K562 (cell line): ENCODE results near the gene ZBTB38. TPM values are rescaled to one million over a fixed set of nuclear protein-coding genes. Genes with fewer than 3 reads are reported as not detected.

ENCODE experiments used
- ATAC-seq: fragments of 200-7000 bp; cut with Tn5 transposase; 3 replicates; pipeline ENCODE4 v1.9.1; 2020; ENCODE audit warnings: moderate library complexity
- BruUV-seq: library from RNA; stranded (reverse); fragments of 400-500 nt; replicated peaks from 2 replicates; lab custom pipeline; 2021; lab: Mats Ljungman, UMichigan
- CTCF ChIA-PET: fragments of 300-600 bp; formaldehyde crosslinking; extraction: SDS; loops from one replicate; lab custom pipeline; 2021; ENCODE audit warnings: low intra/inter-chr PET ratio; lab: Yijun Ruan, JAX
- POLR2A ChIA-PET: fragments of 300-600, 350-650 bp; sonication (Branson Sonifier 250); formaldehyde crosslinking; extraction: SDS; loops from one replicate; lab custom pipeline; 2021; ENCODE audit warnings: antibody characterized with exemption, inconsistent platforms; lab: Yijun Ruan, JAX
- DNase-seq, 4 experiments: peaks; one replicate each; pipeline versions ENCODE4 v3.0.0 to v3.0.0-alpha.2; 2011 to 2018; ENCODE audit warnings: low spot score in 3 of 4, mixed read lengths in 3 of 4; ENCODE audit errors: extremely low read depth in 1 of 4
- FAIRE-seq: peaks from 2 replicates; lab custom pipeline; 2011; peaks lifted over from hg19 to GRCh38; lab: Jason Lieb, UNC
- H2AFZ ChIP-seq: 2 replicates; pipeline ENCODE4 v1.6.0; 2011; ENCODE audit warnings: low read depth, low read length, control low read depth, inconsistent platforms
- H3K27ac ChIP-seq: fragments of 200-600 bp; 3 replicates; pipeline ENCODE4 v1.8.0; 2011; ENCODE audit warnings: low read depth, mild to moderate bottlenecking, control low read depth, inconsistent platforms, low read length, moderate library complexity, mixed read lengths; ENCODE audit errors: extremely low read depth
- H3K27me3 ChIP-seq, 2 experiments: fragments of 300-600 bp in 1 of 2; 2 replicates in 1 of 2; 3 replicates in 1 of 2; pipeline versions ENCODE4 v1.6.0 to v1.8.0; 2011; ENCODE audit warnings: inconsistent platforms in 2 of 2, low read length in 2 of 2, mild to moderate bottlenecking in 1 of 2, mixed read lengths in 1 of 2, moderate library complexity in 1 of 2; ENCODE audit not compliant: control insufficient read depth in 2 of 2, insufficient read depth in 2 of 2
- H3K36me3 ChIP-seq: fragments of 300-600 bp; 3 replicates; pipeline ENCODE4 v1.8.0; 2011; ENCODE audit warnings: mild to moderate bottlenecking, low read length, inconsistent platforms; ENCODE audit not compliant: control insufficient read depth, insufficient read depth
- H3K4me1 ChIP-seq, 2 experiments: fragments of 200-600 bp in 1 of 2; replicated peaks in 1 of 2; 2 replicates in 1 of 2; 3 replicates in 1 of 2; pipeline versions ENCODE4 v1.5.1 to v1.8.0; 2011; ENCODE audit warnings: inconsistent platforms in 2 of 2, low read length in 2 of 2, mild to moderate bottlenecking in 1 of 2, mixed read lengths in 1 of 2, moderate library complexity in 1 of 2; ENCODE audit not compliant: control insufficient read depth in 2 of 2, insufficient read depth in 2 of 2
- H3K4me2 ChIP-seq: 2 replicates; pipeline ENCODE4 v1.6.1; 2011; ENCODE audit warnings: low read length, control low read depth, inconsistent platforms, mixed read lengths; ENCODE audit not compliant: insufficient read depth
- H3K4me3 ChIP-seq: fragments of 200-600 bp; sonication (generic), shearing (Covaris generic); 2 replicates; pipeline ENCODE4 v1.5.1; 2016; ENCODE audit warnings: control low read depth, inconsistent platforms
- H3K79me2 ChIP-seq: fragments of 200-600 bp; 3 replicates; pipeline ENCODE4 v1.8.0; 2011; ENCODE audit warnings: low read length, inconsistent platforms; ENCODE audit not compliant: control insufficient read depth, insufficient read depth
- H3K9ac ChIP-seq, 2 experiments: 2 replicates each; pipeline versions ENCODE4 v1.6.0 to v1.6.1; 2011; ENCODE audit warnings: low read depth in 2 of 2, low read length in 2 of 2, control low read depth in 1 of 2, inconsistent platforms in 1 of 2, mild to moderate bottlenecking in 1 of 2, mixed read lengths in 1 of 2; ENCODE audit not compliant: insufficient read depth in 1 of 2
- H3K9me1 ChIP-seq: one replicate; pipeline ENCODE4 v1.6.0; 2011; ENCODE audit warnings: inconsistent platforms, mild to moderate bottlenecking, low read length, moderate library complexity; ENCODE audit not compliant: control insufficient read depth, insufficient read depth
- H3K9me3 ChIP-seq: replicated peaks from 2 replicates; pipeline ENCODE4 v1.5.1; 2011; ENCODE audit warnings: low read depth, low read length, inconsistent platforms; ENCODE audit not compliant: control insufficient read depth, insufficient read depth
- H4K20me1 ChIP-seq: replicated peaks from 2 replicates; pipeline ENCODE4 v1.6.1; 2011; ENCODE audit warnings: low read length, inconsistent platforms, mixed read lengths; ENCODE audit not compliant: control insufficient read depth, insufficient read depth
- CBX5 ChIP-seq: IDR thresholded peaks from 2 replicates; pipeline ENCODE4 v1.6.1; 2014; ENCODE audit warnings: low read depth, borderline replicate concordance
- MNT ChIP-seq, 2 experiments: fragments of 450-650 bp; conservative IDR thresholded peaks; 2 replicates each; pipeline ENCODE4 v1.6.1; 2017; ENCODE audit warnings: mild to moderate bottlenecking in 2 of 2, moderate library complexity in 2 of 2
- NFATC3 ChIP-seq: fragments of 450-650 bp; IDR thresholded peaks from 2 replicates; pipeline ENCODE4 v1.6.1; 2017; ENCODE audit warnings: mild to moderate bottlenecking
- SMAD3 ChIP-seq: fragments of 450-650 bp; formaldehyde crosslinking; conservative IDR thresholded peaks from 2 replicates; pipeline ENCODE4 v1.4.0; 2020; ENCODE audit warnings: mild to moderate bottlenecking
- SNRNP70 ChIP-seq: fragments of 200-400 bp; formaldehyde crosslinking; optimal IDR thresholded peaks from 2 replicates; pipeline ENCODE3; 2017; ENCODE audit warnings: low read depth, low read length
- ZNF239 ChIP-seq: fragments of 250-450 bp; sonication (Bioruptor Pico); IDR thresholded peaks from 2 replicates; pipeline ENCODE4 v1.4.0; 2020; ENCODE audit warnings: mild to moderate bottlenecking
- ZNF280B ChIP-seq: fragments of 250-450 bp; sonication (Bioruptor Pico); IDR thresholded peaks from 2 replicates; pipeline ENCODE4 v1.5.1; 2021; ENCODE audit warnings: mild to moderate bottlenecking
- ZNF316 ChIP-seq: fragments of 450-650 bp; IDR thresholded peaks from 2 replicates; pipeline ENCODE4 v1.6.1; 2016
- ZNF699 ChIP-seq: fragments of 250-450 bp; sonication (Bioruptor Pico); IDR thresholded peaks from 2 replicates; pipeline ENCODE4 v1.8.0; 2021; ENCODE audit warnings: mild to moderate bottlenecking, moderate library complexity; ENCODE audit not compliant: insufficient replicate concordance
- whole genome bisulfite sequencing: fragments of 100-300 bp; shearing (Covaris generic); methylation state at CpG from one replicate; pipeline ENCODE4 v1.1.6; 2016; ENCODE audit warnings: low coverage, mixed read lengths; ENCODE audit not compliant: insufficient coverage; ENCODE audit errors: missing lambda C conversion rate; 5-methylcytosine and 5-hydroxymethylcytosine counted together
- in situ Hi-C: fragments of 300-500 bp; cut with MboI; formaldehyde crosslinking; loops from 4 replicates; pipeline ENCODE4 v1.15.0; 2018; ENCODE audit warnings: inconsistent platforms, mixed read lengths
- intact Hi-C: fragments of 100-400 bp; cut with micrococcal nuclease; formaldehyde crosslinking; loops from 2 replicates; pipeline ENCODE4 v1.14.2; 2022
- polyA plus RNA-seq, 8 experiments: library from polyadenylated mRNA; depleted of rRNA in 4 of 8; stranded (reverse) in 5 of 8; unstranded in 3 of 8; fragments of >200 nt; fragmentation: Nextera tagmentation in 2 of 8; fragmentation: Illumina TruSeq in 1 of 8; extraction: Ambion mirVana in 2 of 8; extraction: Trizol in 1 of 8; gene quantifications; 2 replicates each; pipeline versions ENCODE4 v1.2.1 to v1.2.3, GENCODE V29; 2011 to 2014; ENCODE audit warnings: inconsistent platforms in 1 of 8, missing spikeins in 1 of 8
- total RNA-seq, 7 experiments: library from RNA; depleted of rRNA in 6 of 7; stranded (reverse); fragments of >200 nt in 6 of 7; fragmentation: Illumina TruSeq in 2 of 7; extraction: Trizol in 2 of 7; gene quantifications; 2 replicates each; pipeline versions ENCODE4 v1.2.1 to v1.2.3, GENCODE V29; 2011 to 2021; ENCODE audit warnings: low replicate concordance in 1 of 7
- TF ChIP-seq, protein P1 (sequence below): sonication (generic); formaldehyde crosslinking; IDR thresholded peaks from 2 replicates; pipeline ENCODE4 v1.8.0; 2022; ENCODE audit warnings: missing genetic modification reagents, mild to moderate bottlenecking, moderate library complexity, borderline replicate concordance

The ZBTB38 gene
- total and polyA plus RNA-seq, 9 of the 15 experiments (the other 6 are each of a cell fraction or from before 2014, with no cell fraction given), result 12.1 to 39.4 (median 22.9) TPM

DNA sequence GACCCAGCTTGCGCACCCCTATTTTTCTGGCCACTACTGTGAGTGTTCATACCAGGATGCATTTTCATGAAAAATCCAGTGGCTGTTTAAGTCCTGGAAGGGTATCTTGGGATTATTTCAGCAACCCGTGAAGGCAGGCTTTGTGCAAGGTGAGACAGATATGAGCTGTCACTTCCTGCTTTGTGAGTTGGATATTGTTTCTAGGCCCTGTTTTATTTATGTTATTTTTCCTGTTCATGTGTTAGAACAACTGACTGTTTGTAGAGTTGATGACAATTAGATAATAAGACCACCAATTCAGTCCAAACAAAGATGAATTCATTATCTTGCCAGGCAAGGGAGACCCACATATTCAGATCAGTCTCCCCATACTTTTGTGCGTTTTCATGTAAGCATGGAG lies 42.5 kb downstream of the ZBTB38 start:
- H3K9ac ChIP-seq, result no peak overlapping the region
- TF ChIP-seq SMAD3 (CRISPR knock-in tag) (no peak), SNRNP70 (no peak), NFATC3 (no peak), ZNF280B (CRISPR knock-in tag) (no peak), CBX5 (no peak), ZNF239 (no peak), ZNF316 (no peak), MNT (conservative IDR thresholded peaks at IDR 0.05) (no peak), ZNF699 (CRISPR knock-in tag) (no peak)
- TF ChIP-seq, protein P1, sequence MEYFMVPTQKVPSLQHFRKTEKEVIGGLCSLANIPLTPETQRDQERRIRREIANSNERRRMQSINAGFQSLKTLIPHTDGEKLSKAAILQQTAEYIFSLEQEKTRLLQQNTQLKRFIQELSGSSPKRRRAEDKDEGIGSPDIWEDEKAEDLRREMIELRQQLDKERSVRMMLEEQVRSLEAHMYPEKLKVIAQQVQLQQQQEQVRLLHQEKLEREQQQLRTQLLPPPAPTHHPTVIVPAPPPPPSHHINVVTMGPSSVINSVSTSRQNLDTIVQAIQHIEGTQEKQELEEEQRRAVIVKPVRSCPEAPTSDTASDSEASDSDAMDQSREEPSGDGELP (CRISPR knock-in tag), result no peak
- WGBS, result 67% methylated on average over 3 of the region's 3 CpGs
- peak; percentile 32 for ATAC-seq
- in situ Hi-C loops (no loop called here), intact Hi-C loops (no loop called here)
- H2AFZ ChIP-seq, result peak overlapping the region; percentile 41; the same call in 1 of the 2 replicates
- no peaks in the 10 kb centered on the region for H4K20me1 ChIP-seq
- no peak for FAIRE-seq
- H3K4me2 ChIP-seq, result no peak overlapping the region; the same call in 1 of the 2 replicates
- no peaks in the 10 kb centered on the region for H3K9me1 ChIP-seq
- peaks cover 2 to 28% of the 10 kb centered on the region in 2 experiments; a peak in 4 of 5 replicates for H3K4me1 ChIP-seq
- H3K4me3 ChIP-seq, result no peak overlapping the region
- ChIA-PET CTCF (no interaction called here), POLR2A (interaction anchor here (0.6 to 1.5 kb wide), 5 partner anchors 10 to 41 kb away, joined by 3 to 6 read pairs (median 3); no protein-coding TSS in a partner anchor)
- BruUV-seq, result no TSS peak
- H3K79me2 ChIP-seq, result no peaks in the 10 kb centered on the region
- no peak for DNase-seq
- peaks cover 26% of the 10 kb centered on the region; the same call in 2 of the 3 replicates for H3K36me3 ChIP-seq
- no peaks in the 10 kb centered on the region for H3K9me3 ChIP-seq
- no peaks in the 10 kb centered on the region for H3K27me3 ChIP-seq
- H3K27ac ChIP-seq, result peak overlapping the region; percentile 50; the same call in 2 of the 3 replicates
